Measurements from ENCODE around the gene HLA-DMA. TPM values are rescaled to one million over a fixed set of nuclear protein-coding genes. Genes with fewer than 3 reads are reported as not detected.

HLA-DMA gene
- polyA plus RNA-seq, 3 donors, result 434 to 526 (median 515) TPM

GRCh38 chr6:32960563-32960962 is 7.7 kb upstream of the HLA-DMA start:
- no peak for DNase-seq
- no CpG with 5 or more reads among the region's 5 CpGs for WGBS (ENCODE audit: insufficient coverage)
- TF ChIP-seq CTCF (IDR thresholded peaks at IDR 0.05), result no peak
- Mint-ChIP-seq H3K27ac (no peak overlapping the region), H3K9me3 (no peaks in the 10 kb centered on the region), H3K36me3 (peaks cover 5 to 13% of the 10 kb centered on the region in 2 donors), H3K27me3 (ENCODE audit: low read depth in 3 of 3) (no peaks in the 10 kb centered on the region), H3K4me3 (no peak overlapping the region), H3K4me1 (peaks cover 33% of the 10 kb centered on the region)
- peaks cover 18 to 36% of the 10 kb centered on the region in 2 donors for H3K4me1 ChIP-seq (ENCODE audit: control insufficient read depth in 1 of 2, insufficient read depth in 2 of 2, low read length in 2 of 2)
- intact Hi-C loops (cut with micrococcal nuclease), result no loop called here
- no peaks in the 10 kb centered on the region for H3K36me3 ChIP-seq (replicated peaks in 1 of 2; ENCODE audit: control insufficient read depth in 1 of 2, insufficient read depth in 2 of 2, low read length in 2 of 2)
- H3K4me2 ChIP-seq (replicated peaks; ENCODE audit: extremely low read depth, low read length, poor library complexity, severe bottlenecking), result no peak overlapping the region
- H2AFZ ChIP-seq (ENCODE audit: insufficient read depth, low read depth, low read length, poor library complexity, severe bottlenecking), result no peak overlapping the region
- H3K9me3 ChIP-seq (replicated peaks in 1 of 2; ENCODE audit: control insufficient read depth in 1 of 2, insufficient read depth in 1 of 2, low read length in 2 of 2), result no peaks in the 10 kb centered on the region
- H3K9ac ChIP-seq (ENCODE audit: insufficient read depth, low read length, poor library complexity, severe bottlenecking), result no peak overlapping the region
- H3K79me2 ChIP-seq (ENCODE audit: insufficient read depth, low read length), result peaks cover 93% of the 10 kb centered on the region
- H3K27ac ChIP-seq (ENCODE audit: low read depth in 1 of 2, low read length in 2 of 2), result no peak overlapping the region
- peaks cover 8% of the 10 kb centered on the region for H4K20me1 ChIP-seq (ENCODE audit: insufficient read depth, low read length)
- no peaks in the 10 kb centered on the region for H3K27me3 ChIP-seq (ENCODE audit: control insufficient read depth in 2 of 2, insufficient read depth in 2 of 2, low read length in 2 of 2)
- no peak overlapping the region for H3K4me3 ChIP-seq (replicated peaks in 1 of 3; ENCODE audit: low read depth in 2 of 3, low read length in 3 of 3)

GRCh38 chr6:32956176-32956575 is 3.3 kb upstream of the HLA-DMA start:
- intact Hi-C loops (cut with micrococcal nuclease), result no loop called here
- no peak overlapping the region for H3K27ac ChIP-seq (ENCODE audit: low read depth in 1 of 2, low read length in 2 of 2)
- H3K9ac ChIP-seq (ENCODE audit: insufficient read depth, low read length, poor library complexity, severe bottlenecking), result no peak overlapping the region
- H3K9me3 ChIP-seq (replicated peaks in 1 of 2; ENCODE audit: control insufficient read depth in 1 of 2, insufficient read depth in 1 of 2, low read length in 2 of 2), result no peaks in the 10 kb centered on the region
- H2AFZ ChIP-seq (ENCODE audit: insufficient read depth, low read depth, low read length, poor library complexity, severe bottlenecking), result no peak overlapping the region
- no CpG with 5 or more reads among the region's 2 CpGs for WGBS (ENCODE audit: insufficient coverage)
- no peaks in the 10 kb centered on the region for H3K27me3 ChIP-seq (ENCODE audit: control insufficient read depth in 2 of 2, insufficient read depth in 2 of 2, low read length in 2 of 2)
- peaks cover 39% of the 10 kb centered on the region for H3K4me1 Mint-ChIP-seq
- H3K27ac Mint-ChIP-seq, result no peak overlapping the region
- H3K9me3 Mint-ChIP-seq, result no peaks in the 10 kb centered on the region
- no peaks in the 10 kb centered on the region for H3K27me3 Mint-ChIP-seq (ENCODE audit: low read depth in 3 of 3)
- no peak overlapping the region for H3K4me3 ChIP-seq (replicated peaks in 1 of 3; ENCODE audit: low read depth in 2 of 3, low read length in 3 of 3)
- no peak overlapping the region for H3K4me3 Mint-ChIP-seq
- peaks cover 5 to 9% of the 10 kb centered on the region in 2 donors for H3K36me3 Mint-ChIP-seq
- DNase-seq, result no peak
- peaks cover 32 to 33% of the 10 kb centered on the region in 2 donors for H3K4me1 ChIP-seq (ENCODE audit: control insufficient read depth in 1 of 2, insufficient read depth in 2 of 2, low read length in 2 of 2)
- H3K36me3 ChIP-seq (replicated peaks in 1 of 2; ENCODE audit: control insufficient read depth in 1 of 2, insufficient read depth in 2 of 2, low read length in 2 of 2), result no peaks in the 10 kb centered on the region
- H3K79me2 ChIP-seq (ENCODE audit: insufficient read depth, low read length), result peaks cover 73% of the 10 kb centered on the region
- H3K4me2 ChIP-seq (replicated peaks; ENCODE audit: extremely low read depth, low read length, poor library complexity, severe bottlenecking), result no peak overlapping the region
- H4K20me1 ChIP-seq (ENCODE audit: insufficient read depth, low read length), result no peaks in the 10 kb centered on the region
- TF ChIP-seq CTCF (IDR thresholded peaks at IDR 0.05), result no peak

Measured in CD14-positive monocyte (primary cell).